Glomerular endothelial cell (primary cell): Measurements from ENCODE around the gene FOXL3. TPM values are rescaled to one million over a fixed set of nuclear protein-coding genes. Genes with fewer than 3 reads are reported as not detected.
"Not testable (repeated sequence)": the region's sequence is repeated elsewhere in the genome, so short reads cannot be mapped to it uniquely, and the experiment has no call there.

Experiments used
- DNase-seq: peaks from one replicate; pipeline ENCODE4 v3.0.0-alpha.2; 2011; ENCODE audit warnings: low read depth, low spot score; ENCODE audit errors: extremely low read depth
- total RNA-seq: library from RNA; depleted of rRNA; stranded (reverse); fragments of >200 nt; gene quantifications from 2 replicates; pipeline ENCODE4 v1.2.3, GENCODE V29; 2015

FOXL3 gene
- total RNA-seq, 1 donor from 2014 or later = not detected

- DNase-seq = no peak
These were observed 3.7 kb upstream of the FOXL3 start for GRCh38 chr7:286266-286665.

DNA sequence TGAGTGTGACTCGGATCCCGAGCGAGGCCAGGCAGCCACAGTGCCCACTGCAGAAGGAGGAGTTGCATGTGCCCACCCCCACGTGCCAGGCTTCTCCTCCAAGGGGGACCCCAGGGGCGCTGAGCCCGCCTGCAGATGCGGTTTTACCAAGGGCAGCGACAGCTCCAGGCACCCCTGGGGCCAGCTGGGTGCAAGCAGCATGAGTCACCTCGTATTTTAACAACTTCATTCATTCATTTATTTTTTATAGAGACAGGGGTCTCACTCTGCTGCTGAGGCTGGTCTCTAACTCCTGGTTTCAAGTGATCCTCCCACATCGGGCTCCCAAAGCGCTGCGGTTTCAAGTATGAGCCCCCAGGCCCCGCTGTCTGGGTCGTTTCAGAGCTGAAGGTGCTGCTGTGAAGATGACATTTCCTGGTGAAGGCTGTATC lies 1.3 kb upstream of the FOXL3 start:
- no peak for DNase-seq

DNA sequence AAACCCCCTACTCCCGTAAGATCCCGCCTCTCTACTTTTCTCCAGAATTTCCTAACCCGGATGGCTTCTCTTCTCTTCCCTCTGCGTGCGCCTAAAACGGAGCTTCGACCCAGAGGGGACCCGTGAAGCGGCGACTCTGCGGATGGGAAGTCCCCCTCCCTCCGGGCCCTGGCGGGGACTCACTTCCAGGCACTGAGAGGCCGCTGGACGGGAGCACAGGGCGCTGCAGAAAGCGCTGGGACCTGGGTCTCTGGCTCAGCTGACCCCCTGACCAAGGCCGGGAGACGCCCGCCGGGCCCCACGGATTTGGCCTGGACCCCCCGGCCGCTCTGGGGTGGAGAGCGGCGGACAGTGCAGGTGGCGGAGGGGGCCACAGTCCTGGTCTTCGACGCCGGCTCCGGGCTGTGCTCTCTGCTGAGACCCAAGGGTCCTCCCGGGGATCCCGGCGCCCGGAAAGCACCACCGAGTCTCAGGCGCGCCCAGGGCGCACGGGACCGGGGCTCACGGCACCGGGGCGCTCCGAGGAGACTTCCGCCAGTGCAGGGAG lies 688 bp upstream of the FOXL3 start:
- no peak for DNase-seq

DNA sequence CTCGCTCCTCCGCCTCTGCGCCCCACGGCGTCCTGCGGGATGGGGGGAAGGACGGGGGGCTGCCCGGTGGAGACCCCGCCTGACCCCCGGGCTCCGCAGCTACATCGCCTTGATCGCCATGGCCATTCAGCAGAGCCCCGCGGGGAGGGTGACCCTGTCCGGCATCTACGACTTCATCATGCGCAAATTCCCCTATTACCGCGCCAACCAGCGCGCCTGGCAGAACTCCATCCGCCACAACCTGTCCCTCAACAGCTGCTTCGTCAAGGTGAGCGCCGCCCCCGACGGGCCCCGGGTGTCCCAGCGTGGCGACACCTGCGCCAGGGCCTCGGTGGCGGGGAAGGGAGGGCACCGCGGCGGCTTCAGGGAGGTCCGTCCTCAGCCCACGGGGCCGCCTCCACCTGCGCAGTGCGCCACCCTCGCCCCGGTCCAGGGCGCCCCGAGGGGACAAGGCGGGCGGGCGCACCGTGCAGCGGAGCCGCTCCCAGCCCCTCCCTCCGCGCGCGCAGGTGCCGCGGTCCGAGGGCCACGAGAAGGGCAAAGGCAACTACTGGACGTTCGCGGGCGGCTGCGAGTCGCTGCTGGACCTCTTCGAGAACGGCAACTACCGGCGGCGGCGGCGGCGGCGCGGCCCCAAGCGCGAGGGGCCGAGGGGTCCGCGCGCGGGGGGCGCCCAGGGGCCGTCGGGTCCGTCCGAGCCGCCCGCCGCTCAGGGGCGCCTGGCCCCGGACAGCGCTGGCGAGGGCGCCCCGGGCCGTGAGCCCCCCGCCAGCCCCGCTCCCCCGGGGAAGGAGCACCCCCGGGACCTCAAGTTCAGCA lies 793 bp downstream of the FOXL3 start:
- DNase-seq = no peak

DNA sequence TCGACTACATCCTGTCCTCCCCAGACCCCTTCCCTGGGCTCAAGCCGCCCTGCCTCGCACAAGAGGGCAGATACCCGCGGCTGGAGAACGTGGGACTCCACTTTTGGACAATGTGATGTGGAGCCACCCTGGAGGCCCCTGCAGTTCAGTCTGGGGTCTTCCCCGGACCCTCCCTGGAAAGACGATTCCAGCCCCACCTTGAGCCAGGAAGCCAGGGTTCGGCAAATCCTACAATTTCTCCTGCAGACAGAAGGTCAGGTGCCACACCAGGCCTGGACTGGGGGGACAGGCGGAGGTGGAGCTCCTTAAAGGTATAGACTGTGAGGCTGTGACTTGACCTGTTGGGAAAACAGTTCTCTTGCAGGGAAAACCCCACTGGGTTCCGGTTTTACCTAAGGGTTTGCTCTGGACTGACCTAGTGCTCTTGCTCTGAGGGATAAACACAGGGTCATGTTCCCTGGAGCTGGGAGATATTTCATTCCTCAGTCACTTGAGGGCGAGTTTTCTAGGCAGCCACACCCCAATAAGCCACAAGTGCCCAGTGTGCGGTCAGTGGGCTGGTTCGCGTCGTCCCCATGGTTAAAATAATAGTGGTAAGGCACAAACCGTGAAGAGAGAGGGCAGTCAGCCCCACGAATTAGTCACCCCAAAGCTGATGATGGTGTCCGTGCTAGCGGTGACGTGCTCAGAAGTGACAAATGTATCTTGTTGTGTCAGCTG lies 1.6 kb downstream of the FOXL3 start:
- no peak for DNase-seq

- DNase-seq = no peak
These were observed 2.3 kb downstream of the FOXL3 start for GRCh38 chr7:292226-292625.

- no peak for DNase-seq
These were observed 2.9 kb downstream of the FOXL3 start for GRCh38 chr7:292826-293225.

DNA sequence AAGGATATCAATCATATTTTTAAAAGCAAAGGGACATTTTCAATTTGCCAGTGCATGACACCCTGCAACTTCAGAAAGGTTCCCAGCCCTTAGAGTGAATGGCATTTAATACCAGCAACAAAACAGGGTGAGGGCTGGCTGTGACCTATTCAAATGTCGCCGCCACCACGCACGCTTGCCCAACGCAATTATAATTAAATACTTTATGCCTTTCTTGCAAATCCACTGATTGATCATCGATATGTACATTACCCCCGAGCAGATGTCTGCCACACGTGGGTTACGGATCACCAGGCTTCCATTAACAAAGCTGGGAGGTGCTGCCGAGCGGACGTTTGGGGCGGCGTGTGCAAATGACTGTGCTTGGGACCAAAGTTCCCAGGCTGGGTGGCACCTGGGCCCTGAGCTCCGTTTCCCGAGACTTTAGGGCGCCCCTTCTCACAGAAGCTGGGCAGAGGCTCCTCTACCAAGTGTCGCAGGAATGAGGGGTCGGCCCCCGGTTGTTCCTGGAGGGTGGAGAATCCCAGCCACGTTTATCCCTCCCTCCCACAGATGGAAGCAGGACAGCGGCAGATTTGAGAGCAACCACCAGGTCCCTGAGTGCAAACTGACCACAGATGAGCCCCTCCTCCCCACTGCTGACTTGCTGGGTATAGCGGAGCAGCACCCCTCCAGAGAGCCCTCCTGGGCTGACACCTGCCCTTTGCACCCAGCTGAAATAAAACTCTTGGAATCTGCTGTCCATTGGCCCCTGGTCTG lies 3.9 kb downstream of the FOXL3 start:
- DNase-seq = no peak

- no peak for DNase-seq
These were observed 4.6 kb downstream of the FOXL3 start for GRCh38 chr7:294440-295154.

- no peak for DNase-seq
These were observed 5.5 kb downstream of the FOXL3 start for GRCh38 chr7:295155-296154.

DNA sequence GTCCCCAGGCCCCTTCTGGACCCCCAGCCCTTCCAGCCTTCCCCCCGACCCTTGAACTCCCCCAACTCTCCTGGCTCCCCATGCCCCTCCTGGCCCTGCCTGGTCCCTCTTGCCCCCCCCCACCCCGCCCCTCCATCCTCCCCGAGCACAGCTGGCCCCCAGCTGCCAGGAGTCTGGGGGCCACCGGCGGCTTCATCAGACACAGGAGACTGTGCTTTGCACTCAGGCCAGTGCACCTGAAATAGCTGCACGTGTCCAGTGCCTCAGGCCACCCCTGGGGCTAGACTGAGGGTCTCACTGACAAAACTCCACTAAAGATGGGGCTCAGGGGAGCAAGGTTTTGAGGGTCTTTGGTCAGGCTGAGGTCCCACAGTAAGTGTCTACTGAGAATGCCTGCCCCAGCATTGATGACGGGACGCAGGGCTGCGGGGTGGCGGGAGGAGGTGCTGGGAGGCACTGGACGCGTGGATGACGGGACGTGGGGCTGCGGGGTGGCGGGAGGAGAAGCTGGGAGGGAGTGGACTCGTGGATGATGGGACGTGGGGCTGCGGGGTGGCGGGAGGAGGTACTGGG lies 6.5 kb downstream of the FOXL3 start:
- DNase-seq = no peak

DNA sequence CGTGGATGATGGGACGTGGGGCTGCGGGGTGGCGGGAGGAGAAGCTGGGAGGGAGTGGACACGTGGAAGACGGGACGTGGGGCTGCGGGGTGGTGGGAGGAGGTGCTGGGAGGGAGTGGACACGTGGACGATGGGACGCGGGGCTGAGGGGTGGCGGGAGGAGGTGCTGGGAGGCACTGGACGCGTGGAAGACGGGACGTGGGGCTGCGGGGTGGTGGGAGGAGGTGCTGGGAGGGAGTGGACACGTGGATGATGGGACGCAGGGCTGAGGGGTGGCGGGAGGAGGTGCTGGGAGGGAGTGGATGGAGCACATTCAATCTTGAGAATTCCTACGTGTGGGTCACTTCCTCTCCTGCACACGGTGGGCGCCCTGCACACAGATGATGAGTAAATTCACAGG lies 7.2 kb downstream of the FOXL3 start:
- DNase-seq = not testable (repeated sequence)

- DNase-seq = no peak
These were observed 7.8 kb downstream of the FOXL3 start for GRCh38 chr7:297611-298374.

GRCh38 chr7:298375-298702 lies 8.4 kb downstream of the FOXL3 start:
- no peak for DNase-seq

GRCh38 chr7:298743-299142 lies 8.8 kb downstream of the FOXL3 start:
- no peak for DNase-seq

DNA sequence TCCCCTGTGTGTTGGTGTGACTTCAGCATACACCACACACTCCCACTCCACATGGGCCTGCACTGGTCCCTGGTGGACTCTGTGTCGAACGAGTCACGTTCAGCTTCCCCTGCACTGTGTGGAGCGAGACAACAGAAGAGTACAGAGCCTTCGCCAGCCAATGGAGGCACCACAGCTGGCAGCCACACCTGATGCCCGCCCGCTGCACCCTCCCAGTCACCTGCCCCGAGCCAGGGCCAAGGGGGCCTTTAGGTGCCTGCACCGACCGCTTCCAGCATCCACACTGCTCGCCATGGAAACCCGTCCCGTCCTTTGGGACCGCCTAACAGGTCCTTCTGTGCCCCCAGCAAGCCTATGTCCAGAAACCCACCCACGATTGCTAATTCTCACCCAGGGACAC lies 9.2 kb downstream of the FOXL3 start:
- DNase-seq = no peak

- no peak for DNase-seq
These were observed 9.7 kb downstream of the FOXL3 start for GRCh38 chr7:299628-300027.

GRCh38 chr7:300048-300447 lies 10.1 kb downstream of the FOXL3 start:
- no peak for DNase-seq
